ENCODE results near the gene CLEC3A.
"Not testable (repeated sequence)": the region's sequence is repeated elsewhere in the genome, so short reads cannot be mapped to it uniquely, and the experiment has no call there.

The CLEC3A gene, protein sequence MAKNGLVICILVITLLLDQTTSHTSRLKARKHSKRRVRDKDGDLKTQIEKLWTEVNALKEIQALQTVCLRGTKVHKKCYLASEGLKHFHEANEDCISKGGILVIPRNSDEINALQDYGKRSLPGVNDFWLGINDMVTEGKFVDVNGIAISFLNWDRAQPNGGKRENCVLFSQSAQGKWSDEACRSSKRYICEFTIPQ

DNA sequence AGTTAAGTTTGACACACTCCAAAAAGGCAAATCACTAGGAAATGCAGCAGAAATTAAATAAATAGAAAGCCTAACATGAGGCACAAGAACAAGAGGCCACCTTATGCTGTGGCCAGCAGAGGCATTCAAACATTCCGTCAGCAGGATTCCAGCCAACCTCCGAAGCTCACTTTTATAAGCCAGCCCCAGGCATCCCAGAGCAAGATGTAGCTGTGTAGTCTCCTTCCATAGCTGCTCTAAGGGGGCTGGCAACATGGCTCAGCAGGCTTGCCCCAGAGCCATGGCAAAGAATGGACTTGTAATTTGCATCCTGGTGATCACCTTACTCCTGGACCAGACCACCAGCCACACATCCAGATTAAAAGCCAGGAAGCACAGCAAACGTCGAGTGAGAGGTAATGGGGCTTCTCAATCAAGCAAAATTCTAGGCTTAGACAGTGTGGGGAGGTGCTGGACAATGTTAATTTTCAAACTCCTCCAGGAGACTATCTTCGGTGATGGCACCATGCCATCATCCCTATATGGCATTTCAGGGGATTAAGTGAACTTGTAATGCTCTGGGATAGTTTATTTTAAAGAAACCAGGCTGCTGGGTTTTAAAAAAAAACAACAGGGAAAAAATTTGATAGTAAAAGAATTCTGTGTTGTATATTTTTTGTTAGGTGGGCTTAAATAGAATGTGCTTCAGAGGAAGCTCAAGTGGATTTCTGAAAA, at the start of gene CLEC3A:
TSS of gene CLEC3A (plus strand) at position 202 of the 714 bp plus-strand sequence. CDS start at position 281, 79 bp downstream.
- DNase-seq = no peak

DNA sequence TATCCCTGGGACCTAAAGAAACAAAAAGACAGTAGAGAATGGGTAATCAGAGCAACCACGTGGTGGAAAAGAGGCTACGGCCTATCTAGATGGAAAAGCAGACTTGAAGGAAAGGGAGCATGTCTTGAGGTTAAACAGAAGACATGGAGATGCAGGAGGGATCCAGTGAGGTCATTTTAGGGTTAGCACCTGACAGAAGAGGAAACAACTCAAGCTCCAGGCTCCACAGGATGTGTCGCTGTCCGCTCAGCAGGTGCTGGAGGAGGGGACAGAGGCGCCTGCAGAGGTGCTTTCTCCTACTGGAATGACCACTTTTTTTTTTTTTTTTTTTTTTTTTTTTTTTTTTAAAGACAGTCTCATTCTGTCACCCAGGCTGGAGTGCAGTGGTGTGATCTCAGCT, 47.5 kb upstream of the CLEC3A start:
- no peak for DNase-seq

DNA sequence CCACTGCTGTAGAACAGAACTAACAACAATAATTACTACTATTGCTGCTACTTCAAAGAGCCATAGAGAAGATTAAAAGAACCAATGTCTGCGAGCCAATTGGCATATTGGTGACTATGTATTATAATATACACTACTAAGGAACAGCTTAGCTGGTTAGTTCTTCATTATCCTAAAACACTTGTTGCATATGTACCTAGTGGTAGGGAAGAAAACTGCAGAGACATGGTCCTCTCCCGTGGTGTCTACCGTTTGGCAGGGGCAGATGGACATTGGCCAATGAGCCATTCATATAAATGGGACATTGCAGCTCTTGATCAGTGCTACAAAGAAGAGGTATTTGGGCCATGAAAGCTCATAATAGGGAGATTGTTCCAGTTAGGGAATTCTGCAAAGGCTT, 46.4 kb upstream of the CLEC3A start:
- DNase-seq = no peak

DNA sequence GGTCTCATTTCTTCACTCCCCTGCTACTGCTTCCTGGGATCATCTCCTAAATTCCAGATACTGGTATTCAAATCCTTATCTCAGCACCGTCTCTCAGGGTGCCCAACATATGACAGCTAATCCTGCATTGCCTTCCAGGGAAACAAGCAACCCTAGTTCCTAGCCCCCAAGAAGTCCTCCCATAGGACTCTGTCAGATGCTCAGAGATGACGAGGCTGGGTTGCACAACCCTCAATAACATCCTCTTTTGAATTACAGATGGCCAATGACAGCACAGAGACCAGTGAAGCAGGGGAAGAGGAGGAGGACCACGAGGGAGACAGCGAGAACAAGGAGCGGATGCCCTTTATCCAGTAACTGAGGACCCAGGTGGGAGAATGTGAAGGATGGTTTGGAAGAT, 45.0 kb upstream of the CLEC3A start:
- no peak for DNase-seq

DNA sequence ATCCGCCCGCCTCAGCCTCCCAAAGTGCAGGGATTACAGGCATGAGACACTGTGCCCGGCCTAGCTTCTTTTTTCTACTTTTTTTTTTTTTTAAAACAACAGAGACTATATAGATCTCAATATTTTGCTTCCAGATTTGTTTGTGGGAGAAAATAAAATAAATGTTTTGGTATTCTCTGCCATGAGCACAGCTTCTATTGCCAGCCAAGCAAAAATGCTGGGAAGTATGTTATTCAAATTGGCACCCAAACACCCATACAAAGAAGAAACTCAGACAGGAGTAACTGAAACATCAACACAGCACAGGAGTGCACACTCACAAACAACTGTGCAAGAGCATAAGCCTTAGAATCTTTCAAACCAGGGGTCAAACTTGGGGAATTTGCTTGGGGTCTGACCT, 37.2 kb upstream of the CLEC3A start:
- no peak for DNase-seq

DNA sequence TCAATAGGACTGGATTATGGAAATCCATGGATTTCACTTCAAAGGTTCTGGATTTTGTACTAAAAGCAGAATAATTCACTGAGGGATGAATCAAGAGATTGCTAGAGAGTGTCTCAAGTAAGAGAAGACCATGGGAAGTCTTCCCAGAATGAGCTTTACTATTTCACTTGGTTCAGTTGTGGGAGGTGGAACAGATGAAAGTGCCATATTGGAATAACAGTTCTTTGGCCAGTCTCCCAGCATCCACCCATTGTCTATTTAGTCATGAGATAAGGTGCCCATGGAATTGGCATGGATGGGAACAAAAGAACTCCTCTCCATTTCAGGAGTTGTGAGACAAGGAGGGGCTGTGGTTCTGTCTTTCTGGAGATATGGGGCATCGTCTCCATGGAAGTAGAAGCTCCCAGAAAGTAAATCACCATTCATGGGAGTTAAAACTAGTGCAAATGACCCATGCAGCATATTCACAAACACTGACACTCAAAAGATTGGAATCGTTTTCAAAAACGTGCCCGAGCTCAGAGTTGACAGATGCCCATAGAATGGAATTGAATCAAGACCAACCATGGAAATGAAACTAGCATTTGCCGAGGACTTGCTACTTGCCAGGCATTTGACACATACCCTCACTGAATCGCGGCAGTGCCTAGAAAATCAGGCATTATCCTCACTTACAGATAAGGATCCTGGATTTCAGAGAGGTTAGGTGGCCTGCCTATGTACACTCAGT, 36.2 kb upstream of the CLEC3A start:
- DNase-seq = no peak

DNA sequence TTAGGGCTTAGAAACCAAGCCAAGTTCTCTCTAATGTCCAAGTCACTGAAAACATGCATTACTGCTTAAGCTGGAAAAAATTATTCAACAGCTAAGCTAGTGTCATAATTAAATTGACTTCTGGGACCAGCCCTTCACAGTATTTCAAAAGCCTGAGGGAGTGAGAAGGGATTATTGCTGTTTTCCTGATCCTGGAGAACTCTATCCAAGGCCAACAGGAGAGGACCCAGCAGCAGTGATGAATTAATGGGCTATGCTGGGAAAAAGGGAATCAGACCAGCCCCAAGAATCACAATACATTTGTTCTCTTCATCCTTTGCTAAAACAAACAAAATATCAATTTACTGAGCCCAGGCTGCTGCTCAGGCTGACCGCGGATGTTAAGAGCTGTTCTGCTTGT, 34.5 kb upstream of the CLEC3A start:
- no peak for DNase-seq

DNA sequence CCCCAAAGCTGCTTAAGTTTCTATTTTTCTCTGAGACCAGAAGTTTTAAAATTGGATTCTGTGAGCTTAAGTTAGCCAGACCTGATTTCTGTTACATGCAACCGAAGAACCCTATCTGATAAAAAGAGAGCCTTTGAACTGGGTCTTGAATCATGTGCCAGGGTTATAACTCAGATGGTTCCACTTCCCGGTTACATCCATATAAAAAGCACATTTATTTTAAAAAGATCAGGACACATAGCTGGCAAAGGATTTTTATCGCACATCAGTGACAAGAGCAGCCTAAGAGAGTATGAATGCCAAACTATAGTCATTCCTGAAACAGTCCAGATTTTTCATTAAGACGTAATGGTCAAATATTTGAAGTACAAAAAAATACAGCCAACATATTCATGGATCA, 32.5 kb upstream of the CLEC3A start:
- DNase-seq = no peak

DNA sequence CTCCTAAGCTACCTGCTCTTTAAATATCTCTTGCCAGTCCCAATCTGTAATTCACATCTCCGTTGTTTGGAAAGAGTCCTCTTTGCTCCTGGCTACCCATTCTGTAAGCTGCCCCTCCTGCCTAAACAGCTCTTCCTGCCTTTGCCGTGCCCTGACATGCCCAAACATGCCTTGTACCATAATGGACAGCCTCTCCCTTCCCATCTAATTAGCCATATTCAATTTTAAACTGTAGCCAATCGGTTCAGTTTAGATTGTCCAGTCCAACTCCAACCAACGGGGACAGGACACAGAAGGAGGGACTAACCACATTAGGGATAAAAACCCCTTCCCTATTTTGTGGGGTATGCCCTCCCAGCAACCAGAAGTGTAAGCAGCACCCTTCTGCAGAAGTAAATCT, 30.6 kb upstream of the CLEC3A start:
- DNase-seq = no peak

DNA sequence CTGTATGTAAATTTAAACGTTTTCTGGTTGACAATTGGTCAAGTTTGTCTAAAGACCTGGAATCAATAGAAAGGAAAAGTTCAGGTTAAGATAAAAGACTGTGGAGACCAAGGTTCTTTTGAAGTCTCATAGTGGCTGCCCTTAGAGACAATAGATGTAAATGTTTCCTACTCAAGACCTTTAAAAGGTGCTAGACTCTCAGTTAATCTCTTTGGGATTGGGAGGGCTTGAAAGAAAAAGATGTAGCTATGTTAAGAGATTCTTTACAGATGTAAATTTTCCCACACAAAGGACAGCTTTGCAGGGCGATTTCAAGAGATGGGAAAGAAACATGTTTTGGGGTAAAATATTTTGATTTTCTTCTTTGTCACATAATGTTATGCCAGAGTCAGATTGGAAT, 30.0 kb upstream of the CLEC3A start:
- DNase-seq = not testable (repeated sequence)

DNA sequence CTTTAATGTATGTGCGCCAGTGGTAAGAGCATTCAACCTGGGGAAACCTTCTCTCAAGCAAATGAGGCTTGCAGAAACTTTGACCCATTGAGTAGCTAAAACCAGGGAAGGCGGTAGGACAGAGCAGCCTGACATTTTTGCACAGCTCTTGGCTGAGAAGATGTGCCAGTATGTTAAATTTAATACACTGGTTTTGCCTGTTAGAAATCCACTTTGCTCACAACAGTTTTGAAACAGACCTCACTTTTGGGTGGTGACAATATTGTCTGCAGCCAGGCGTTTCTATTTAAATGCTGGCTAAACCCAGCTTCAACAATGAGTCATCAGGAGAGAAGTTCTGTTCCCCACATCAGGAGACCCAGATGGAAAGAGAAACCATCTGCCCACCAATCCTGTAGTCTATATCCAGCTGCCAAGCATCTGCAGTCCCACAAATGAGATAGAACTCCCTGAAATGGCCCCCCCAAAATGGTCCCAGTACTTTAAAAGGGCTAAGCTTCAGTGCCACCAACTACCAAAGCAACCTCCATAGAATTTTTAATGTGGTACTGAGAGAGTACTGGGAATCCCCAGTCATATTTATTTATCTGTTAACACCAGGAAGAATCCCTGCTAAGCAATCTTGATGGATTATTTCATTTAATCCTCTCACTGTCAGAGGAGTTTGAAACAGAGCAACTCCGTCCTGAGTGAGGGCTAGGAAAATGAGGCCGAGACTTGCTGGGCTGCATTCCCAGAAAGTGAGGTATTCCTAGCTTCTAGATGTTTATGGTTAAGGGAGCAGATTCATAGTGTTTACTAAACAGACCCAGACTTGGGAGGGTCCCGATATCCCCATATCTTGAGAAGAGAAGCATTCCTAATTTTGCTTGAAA, 29.0 kb upstream of the CLEC3A start:
- no peak for DNase-seq

DNA sequence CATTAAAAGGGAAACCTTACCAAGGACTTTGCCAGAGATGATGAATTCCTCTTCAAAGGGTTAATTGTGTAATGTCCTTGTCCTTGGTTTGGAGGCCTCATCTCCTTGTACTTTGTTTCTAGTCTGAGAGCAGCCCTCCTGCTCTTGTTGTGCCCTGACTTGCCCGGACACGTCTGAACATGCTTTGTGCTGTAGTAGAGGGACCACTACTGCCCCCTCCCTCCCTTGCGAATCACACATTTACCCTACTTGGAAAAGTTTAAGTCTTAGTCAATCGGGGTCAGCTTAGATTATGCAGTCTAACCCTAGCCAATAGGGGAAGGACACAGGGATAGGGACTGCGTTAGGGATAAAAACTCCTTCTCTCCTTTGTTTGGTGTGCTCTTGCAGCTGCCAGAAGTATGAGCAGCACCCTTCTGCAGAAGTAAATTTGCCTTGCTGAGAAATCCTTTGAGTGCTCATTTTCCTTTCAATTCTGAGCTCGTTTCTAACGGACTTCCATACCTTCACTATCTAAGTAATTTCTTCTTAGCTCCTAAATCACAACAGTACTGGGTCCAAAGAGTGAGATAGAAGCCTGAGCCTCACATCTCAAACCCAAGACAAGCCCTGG, 26.4 kb upstream of the CLEC3A start:
- no peak for DNase-seq

DNA sequence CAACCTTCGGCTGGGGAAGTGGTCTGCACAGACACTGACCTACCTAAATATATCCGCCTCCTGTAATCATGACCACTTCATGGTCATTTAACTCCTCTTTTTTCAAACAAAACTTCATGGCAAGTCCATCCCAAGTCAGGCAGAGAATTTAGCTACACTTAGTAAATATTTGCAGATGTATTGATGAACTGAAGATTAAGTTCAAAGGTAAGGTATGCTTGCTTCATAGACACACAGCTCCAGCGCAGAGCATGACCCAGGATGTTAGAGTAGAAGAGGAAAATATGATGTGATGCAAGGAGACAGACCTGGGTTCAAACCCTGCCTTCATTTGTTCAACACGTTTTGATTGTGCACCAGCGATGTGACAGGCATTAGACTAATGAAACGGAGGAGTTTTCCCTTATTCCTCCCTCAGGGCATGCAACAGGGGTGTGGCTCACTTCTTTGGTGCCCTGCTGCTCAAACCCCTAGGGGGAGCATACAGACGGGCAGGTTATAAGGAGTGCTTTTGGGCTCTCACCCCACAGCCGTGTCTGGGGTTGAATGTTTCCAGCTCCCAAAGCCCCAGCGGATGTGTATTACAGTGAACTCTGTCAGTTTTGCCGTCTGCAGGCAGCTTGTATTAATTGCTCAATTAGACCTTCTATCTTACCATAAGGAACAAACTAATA, 23.9 kb upstream of the CLEC3A start:
- no peak for DNase-seq

DNA sequence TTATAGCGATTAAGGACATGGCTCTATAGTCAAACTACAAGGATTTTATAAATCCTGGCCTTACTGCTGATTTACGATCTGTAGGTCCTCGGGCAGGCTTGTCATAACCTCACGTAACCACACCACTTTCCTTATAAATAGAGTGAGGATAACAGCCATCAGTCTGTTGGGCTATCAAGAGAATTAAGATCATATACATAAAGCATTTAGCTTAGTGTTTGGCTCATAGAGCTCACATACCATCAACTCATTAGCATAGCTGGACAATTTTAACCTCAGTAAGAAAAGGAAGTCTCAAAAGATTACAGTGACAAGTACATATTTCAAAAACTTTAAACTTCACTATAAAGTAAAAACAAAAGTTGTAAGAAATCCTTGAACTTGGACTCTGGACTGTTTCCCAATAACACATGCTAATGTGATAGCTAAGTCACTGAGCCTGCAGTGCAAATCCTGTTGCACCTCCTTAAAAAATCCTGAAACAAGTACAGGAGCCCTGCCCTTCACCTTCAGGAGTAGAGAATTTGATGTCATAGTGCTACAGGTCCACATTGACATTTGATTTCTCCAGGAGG, 20.8 kb upstream of the CLEC3A start:
- DNase-seq = no peak

DNA sequence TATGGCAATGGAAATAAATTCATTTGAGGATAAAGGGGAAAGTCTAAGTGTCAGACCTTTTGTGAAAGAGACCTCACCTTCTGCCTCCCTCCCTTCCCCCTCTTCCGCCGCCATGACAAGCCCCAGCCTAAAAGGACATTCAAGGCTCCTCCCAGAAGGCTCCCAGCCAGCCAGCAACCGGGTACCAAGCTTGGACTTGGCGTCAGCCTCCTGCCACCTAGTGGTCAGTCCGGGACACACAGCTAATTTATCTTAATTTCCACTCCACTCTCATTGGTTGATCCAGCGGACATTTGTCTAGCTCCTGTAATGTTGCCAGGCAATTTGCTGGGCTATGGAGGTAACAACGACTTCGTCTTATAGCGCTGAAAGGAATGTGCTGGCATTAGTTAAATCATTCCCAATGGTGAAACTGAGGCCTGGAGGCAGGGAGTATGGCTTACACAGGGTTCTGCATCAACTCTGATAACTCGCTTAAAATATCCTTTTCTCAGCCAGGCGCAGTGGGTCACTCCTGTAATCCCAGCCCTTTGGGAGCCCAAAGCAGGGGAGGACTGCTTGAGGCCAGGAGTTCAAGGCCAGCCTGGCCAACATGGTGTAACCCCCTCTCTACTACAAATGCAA, 19.3 kb upstream of the CLEC3A start:
- no peak for DNase-seq

DNA sequence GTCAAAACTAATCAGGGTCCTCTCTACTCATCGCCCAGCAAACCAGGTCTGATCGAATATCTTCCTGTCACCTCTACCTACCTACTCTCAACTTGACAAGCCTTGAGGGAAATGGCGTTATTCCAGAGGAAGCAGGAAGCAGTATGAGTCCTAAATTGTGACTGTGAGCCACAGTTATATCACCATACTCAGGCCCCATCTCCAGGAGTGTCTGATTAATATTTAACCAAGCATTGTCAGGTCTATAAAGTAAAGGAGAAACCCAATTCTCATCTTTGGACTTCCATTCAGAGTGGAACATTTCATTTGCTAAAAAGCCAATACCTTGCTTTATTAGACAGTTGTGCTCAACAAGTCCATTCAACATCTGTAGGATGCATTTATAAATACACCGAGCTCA, 17.8 kb upstream of the CLEC3A start:
- no peak for DNase-seq

DNA sequence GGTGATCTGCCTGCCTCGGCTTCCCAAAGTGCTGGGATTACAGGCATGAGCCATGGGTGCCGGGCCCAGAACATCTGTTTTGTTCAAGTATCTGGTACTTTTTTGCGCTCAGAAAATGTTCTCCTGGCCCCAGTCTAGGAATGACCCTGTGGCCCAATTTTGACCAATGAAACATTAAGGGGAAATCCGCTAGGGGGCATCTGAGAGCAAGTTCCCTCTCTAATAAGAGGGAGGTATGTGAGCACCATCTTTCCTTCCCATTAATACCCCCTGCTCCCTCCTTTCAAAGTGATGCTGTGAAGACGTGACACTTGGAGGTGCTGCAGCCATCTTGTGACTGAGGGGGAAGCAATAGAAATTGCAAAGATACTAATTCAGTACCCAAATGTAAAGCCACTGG, 16.5 kb upstream of the CLEC3A start:
- no peak for DNase-seq

DNA sequence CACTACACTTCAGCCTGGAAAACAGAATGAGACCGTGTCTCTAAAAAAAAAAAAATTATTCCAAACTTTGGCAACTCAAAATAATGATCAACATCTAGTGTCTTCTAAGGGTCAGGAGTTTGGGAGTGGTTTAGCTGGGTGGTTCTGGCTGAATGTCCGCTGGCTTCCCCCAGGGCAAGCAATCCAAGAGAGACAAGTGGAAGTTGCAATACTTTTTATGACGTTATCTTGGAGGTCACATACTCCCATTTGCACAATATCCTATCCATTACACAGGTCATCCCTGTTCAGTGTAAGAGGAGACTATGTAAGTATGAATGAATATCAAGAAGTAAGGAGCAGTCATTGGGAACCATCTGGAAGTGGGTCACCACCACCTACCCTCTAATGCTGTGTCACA, 15.2 kb upstream of the CLEC3A start:
- no peak for DNase-seq

DNA sequence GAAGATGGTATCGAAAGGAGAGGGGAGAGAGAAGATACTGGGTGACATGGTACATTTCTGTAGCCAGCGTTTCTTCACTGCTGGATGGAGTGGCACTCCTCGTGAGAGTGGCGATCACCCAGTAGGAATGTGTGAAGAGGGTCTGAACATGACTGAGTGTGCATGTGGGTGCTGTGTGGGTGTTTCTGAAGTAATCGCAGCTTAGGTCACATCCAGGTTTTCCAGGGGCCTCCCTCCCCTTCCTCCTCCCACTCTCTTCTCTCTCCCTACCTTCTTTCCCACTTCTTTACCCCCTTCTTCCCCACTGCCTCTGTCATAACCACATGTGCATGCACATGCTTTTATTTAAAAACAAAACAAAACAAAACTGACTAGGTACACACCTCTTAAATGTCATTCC, 1.8 kb downstream of the CLEC3A start:
- DNase-seq = no peak

DNA sequence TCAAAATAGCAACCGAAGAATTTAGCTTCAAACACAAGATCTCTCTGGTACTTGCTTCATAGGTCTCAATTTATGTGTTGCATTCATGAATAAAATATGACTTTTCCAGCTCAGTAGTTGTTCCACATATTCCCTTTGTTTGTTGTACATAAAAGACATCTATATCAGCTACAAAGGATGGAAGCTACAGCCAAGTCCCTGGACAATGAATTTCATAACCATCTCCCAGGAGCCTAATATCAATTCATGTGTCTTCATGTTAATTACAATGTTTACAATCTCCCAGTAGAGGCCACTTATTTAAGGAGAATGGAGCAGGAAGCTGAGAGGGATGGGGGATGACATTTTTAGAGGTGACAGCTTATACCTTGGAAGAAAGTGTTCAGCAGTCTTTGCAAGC, 3.3 kb downstream of the CLEC3A start:
- DNase-seq = no peak

DNA sequence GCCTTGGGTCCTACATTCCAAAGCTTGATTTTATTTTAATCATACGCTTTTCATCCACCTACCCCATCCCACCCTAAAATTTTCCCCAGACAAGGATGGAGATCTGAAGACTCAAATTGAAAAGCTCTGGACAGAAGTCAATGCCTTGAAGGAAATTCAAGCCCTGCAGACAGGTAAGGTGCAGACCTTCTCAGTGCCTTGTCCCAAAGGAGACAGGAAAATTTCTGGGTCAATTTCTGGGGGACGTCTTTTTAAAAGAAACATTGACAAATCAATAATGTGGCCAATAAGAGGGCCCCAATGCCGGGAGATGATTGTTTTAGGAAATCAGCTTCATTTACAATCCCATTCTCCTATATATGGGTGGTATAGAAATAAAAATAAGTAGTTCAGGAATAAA, 5.7 kb downstream of the CLEC3A start:
- DNase-seq = no peak

All from SIG-M5 (cell line).